ENCODE data around the gene NCOA3.

NCOA3 gene

GRCh38 chr20:47605673-47606413 lies 104.2 kb downstream of the NCOA3 start:
- DNase-seq = no peak

- peak; percentile 19 for DNase-seq
Measured at GRCh38 chr20:47606414-47606982, 104.8 kb downstream of the NCOA3 start.

DNA sequence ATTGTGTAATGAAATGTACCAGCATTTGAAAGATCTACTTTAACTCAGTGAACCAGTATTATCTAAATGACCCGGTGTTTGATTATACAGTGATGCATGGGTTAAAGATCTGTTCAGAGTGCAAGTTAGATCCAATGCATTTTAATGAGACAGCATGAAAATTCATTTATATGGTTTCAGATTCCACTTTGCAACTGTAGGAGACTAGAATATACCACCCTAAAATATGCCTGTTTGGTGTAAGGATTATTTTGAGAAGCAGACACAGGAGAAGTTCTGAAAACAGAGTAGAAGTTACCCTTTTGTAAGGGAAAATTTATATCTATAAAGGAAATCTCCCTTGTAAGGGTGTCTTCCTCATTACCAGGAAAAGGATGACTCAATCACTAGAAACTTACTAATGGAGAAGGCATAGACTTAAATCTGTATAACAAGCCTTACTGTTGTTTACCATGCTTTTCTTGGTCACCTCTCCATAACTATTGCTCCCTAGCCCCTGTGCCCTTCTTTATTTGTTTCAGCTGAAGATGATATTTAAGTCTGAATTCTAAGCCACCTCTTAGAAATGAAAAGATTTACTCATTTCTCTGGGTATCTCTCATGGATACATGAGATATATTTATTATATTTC lies 105.4 kb downstream of the NCOA3 start:
- no peak for DNase-seq

DNA sequence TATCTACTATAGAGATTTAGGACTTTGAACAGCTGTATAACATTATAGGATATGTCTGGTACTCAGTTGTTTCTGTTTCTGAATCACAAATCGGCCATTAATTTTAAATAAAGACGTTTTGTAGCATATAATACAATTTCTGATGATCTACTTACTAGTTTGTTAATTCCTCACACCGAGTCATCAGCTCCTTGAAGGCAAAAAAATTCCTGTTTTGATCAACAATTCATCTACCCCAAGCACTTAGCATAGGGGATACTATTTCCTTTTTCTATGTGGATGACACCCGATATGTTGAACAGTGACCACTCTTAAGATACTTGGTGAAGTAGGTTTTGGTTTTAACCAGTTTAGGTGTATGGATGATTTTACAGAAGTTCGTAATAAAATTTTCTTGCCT lies 107.3 kb downstream of the NCOA3 start:
- DNase-seq = no peak

GRCh38 chr20:47610247-47610944 lies 108.7 kb downstream of the NCOA3 start:
- no peak for DNase-seq

- no peak for DNase-seq
Measured at GRCh38 chr20:47610945-47611250, 109.2 kb downstream of the NCOA3 start.

DNA sequence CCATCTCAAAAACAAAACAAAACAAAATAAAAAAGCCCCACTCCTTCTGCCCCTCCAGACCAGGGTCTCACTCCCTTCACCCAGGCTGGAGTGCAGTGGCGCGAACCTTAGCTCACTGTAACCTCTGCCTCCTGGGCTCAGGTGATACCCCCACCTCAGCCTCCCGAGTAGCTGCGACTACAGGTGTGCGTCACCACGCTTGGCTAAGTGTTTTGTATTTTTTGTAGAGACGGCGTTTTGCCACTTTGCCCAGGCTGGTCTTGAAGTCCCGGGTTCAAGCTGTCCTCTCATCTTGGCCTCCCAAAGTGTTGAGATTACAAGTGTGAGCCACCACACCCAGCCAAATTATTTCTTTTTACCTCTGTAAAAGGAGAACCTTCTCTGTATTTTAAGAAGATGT lies 110.1 kb downstream of the NCOA3 start:
- no peak for DNase-seq

DNA sequence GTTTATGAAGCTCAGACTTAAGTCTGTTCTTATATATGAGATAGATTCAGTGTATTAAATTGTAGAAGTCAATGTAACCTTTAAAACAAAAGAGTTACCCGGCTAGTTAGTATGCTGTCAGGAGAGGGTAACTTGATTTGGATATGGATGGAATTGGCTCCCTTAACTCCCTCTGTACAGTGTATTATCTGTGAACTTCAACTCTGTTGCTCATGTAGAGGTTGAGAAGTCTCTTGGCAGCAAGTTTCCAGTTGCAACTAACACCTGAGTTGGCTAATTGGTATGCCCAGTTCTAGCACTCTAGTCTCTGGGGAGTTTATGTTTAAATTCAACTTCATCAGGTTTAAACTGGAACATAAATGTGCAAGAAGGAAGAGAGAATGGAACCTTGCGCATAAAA lies 111.0 kb downstream of the NCOA3 start:
- DNase-seq = no peak

GRCh38 chr20:47614703-47615309 lies 113.1 kb downstream of the NCOA3 start:
- DNase-seq = no peak

DNA sequence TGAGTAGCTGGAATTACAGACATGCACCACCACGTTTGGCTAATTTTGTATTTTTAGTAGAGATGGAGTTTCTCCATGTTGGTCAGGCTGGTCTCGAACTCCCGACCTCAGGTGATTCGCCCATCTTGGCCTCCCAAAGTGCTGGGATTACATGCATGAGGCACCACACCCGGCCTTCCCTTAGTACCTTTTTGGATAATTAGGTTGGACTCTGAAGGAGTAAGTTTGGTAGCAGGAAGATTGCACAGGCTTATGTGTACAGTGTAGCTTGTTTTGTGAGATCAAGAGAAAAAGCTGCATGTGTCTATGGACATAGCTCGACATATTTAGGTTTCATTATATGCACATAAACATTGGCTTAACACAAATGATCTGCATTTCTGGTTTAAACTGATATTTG lies 116.8 kb downstream of the NCOA3 start:
- DNase-seq = no peak

- peak; percentile 61 for DNase-seq
Measured at GRCh38 chr20:47620808-47621805, 119.4 kb downstream of the NCOA3 start.

- DNase-seq = no peak
Measured at GRCh38 chr20:47622118-47622665, 120.5 kb downstream of the NCOA3 start.

DNA sequence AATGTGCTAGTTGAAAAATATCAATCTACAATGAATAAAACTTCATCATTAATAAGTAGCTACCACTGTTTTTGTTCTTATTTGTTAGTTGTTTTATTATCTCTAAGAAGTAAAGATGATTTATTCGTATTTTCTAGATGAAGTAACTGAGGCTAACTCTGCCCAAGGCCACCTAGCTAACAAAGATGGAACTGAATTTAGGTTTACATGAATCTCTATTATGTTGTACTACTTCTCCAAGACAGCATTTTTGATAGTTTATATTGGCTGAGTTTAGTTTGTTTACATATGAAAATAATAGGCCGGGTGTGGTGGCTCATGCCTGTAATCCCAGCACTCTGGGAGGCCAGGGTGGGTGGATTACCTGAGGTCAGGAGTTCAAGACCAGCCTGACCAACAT lies 121.5 kb downstream of the NCOA3 start:
- DNase-seq = no peak

GRCh38 chr20:47627540-47627939 lies 125.9 kb downstream of the NCOA3 start:
- DNase-seq = no peak

- no peak for DNase-seq
Measured at GRCh38 chr20:47629907-47630306, 128.2 kb downstream of the NCOA3 start.

DNA sequence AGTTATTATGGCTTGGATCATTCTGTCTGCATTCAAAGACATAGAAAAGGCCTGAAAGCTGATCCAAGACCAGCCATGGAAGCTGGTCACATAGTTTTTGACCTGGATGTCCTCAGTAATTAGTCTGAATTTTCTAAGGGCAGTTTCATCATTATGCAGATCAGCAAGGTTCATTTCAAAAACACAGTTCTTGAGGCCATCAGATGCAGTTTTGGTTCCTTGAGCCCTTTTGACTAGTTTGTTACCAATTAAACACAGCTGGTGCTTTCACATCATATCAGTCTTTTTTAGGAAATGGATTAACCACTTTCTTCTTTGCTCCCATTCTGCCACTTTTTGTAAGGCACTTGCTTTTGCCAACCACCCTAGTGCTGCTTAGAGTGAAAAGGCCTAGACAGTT lies 129.4 kb downstream of the NCOA3 start:
- DNase-seq = no peak

GRCh38 chr20:47635256-47635655 lies 133.6 kb downstream of the NCOA3 start:
- DNase-seq = no peak

DNA sequence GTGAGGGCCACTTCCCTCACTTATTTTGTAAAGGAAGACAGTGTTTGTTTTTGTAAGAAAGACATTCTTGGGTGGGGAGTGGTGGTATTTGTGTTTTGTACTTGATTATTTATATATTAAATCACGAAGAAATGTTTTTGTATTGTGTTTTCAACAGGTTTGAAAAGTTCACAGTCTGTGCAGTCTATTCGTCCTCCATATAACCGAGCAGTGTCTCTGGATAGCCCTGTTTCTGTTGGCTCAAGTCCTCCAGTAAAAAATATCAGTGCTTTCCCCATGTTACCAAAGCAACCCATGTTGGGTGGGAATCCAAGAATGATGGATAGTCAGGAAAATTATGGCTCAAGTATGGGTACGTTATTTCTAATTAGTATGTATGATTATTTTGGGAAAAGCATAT lies 137.2 kb downstream of the NCOA3 start:
- DNase-seq = no peak

GRCh38 chr20:47642118-47642517 lies 140.4 kb downstream of the NCOA3 start:
- no peak for DNase-seq

GRCh38 chr20:47642624-47643023 lies 140.9 kb downstream of the NCOA3 start:
- DNase-seq = no peak

- no peak for DNase-seq
Measured at GRCh38 chr20:47645632-47646031, 143.9 kb downstream of the NCOA3 start.

DNA sequence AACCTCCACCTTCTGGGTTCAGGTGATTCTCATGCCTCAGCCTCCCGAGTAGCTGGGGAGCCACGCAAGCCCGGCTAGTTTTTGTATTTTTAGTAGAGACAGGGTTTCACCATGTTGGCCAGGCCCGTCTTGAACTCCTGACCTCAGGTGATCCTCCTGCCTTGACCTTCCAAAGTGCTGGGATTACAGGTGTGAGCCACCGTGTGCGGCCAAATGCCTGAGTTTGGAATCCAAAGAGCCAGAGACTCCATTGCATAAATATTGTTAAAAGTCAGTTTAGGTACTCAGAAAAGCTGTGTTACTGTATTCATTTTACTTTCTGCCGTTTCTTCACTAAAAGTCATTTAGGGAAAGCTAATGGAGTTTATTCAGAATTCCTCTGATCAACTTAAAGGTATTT lies 146.3 kb downstream of the NCOA3 start:
- DNase-seq = no peak
